ENCODE measurements around the gene GOLGA6L7.

- TF ChIP-seq, protein P1, sequence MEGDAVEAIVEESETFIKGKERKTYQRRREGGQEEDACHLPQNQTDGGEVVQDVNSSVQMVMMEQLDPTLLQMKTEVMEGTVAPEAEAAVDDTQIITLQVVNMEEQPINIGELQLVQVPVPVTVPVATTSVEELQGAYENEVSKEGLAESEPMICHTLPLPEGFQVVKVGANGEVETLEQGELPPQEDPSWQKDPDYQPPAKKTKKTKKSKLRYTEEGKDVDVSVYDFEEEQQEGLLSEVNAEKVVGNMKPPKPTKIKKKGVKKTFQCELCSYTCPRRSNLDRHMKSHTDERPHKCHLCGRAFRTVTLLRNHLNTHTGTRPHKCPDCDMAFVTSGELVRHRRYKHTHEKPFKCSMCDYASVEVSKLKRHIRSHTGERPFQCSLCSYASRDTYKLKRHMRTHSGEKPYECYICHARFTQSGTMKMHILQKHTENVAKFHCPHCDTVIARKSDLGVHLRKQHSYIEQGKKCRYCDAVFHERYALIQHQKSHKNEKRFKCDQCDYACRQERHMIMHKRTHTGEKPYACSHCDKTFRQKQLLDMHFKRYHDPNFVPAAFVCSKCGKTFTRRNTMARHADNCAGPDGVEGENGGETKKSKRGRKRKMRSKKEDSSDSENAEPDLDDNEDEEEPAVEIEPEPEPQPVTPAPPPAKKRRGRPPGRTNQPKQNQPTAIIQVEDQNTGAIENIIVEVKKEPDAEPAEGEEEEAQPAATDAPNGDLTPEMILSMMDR (IDR thresholded peaks at IDR 0.05): no peak
- TF ChIP-seq POLR2A (IDR thresholded peaks at IDR 0.05): no peak
These were observed 37.4 kb upstream of the GOLGA6L7 start, which contains the start of gene APBA2 for GRCh38 chr15:28885630-28886430.

All from right lobe of liver (tissue), 4 donors.